Cardiac septum (tissue), 1 donor: ENCODE measurements around the gene POTEC. TPM values are rescaled to one million over a fixed set of nuclear protein-coding genes. Genes with fewer than 3 reads are reported as not detected.

Source experiments
- total RNA-seq: library from RNA; stranded (reverse); fragmentation: NEBNext Ultra II Directional; extraction: Animal tissue kit (Norgen Biotek cat#: 25700); gene quantifications from one replicate; pipeline ENCODE4 v1.2.1, GENCODE V29; 2021
- donor health status: DM: no; HTN: no; CAD: no.

Gene POTEC
- total RNA-seq, 1 donor from 2014 or later: not detected

Other genes starting within 250 kb of the POTEC start
- gene ANKRD30B, start 204.6 kb upstream of the POTEC start, total RNA-seq: not detected